GM18870 (cell line): ENCODE measurements around the gene ARHGAP1.
"Not testable (repeated sequence)": the region's sequence is repeated elsewhere in the genome, so short reads cannot be mapped to it uniquely, and the experiment has no call there.

ENCODE experiments used
- ATAC-seq: cut with Tn5 transposase; IDR thresholded peaks from one replicate; pipeline ENCODE4 v1.9.1; 2021; ENCODE audit warnings: moderate library complexity; ENCODE audit not compliant: unreplicated experiment

The ARHGAP1 gene

DNA sequence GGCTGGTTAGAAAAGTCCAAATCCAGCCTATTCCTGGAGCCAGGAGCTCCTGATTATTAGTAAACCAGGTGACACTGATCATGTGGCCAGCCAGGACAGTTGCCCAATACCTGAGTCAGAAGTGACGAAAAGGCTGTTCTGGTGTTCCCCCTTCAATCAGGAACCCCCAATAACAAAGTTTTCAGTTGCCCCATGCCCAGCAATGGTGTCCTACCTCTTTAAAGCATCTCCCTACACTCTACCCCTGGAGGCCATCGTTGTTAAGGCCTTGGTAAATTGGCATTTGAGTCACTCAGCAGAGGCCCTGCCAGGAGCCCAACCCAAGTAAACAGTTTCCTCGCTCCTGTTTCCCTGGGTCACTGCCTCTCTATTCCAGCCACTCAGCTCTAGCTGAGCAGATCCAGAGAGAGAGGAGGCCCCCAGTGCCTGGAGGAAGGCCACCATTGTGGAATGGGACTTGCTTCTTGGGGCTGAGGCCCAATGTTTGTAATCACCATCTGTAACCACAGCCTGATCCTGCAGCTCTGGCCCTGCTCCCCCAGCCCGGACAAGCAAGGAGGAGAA is 25.0 kb downstream of the ARHGAP1 start:
- no peak for ATAC-seq

DNA sequence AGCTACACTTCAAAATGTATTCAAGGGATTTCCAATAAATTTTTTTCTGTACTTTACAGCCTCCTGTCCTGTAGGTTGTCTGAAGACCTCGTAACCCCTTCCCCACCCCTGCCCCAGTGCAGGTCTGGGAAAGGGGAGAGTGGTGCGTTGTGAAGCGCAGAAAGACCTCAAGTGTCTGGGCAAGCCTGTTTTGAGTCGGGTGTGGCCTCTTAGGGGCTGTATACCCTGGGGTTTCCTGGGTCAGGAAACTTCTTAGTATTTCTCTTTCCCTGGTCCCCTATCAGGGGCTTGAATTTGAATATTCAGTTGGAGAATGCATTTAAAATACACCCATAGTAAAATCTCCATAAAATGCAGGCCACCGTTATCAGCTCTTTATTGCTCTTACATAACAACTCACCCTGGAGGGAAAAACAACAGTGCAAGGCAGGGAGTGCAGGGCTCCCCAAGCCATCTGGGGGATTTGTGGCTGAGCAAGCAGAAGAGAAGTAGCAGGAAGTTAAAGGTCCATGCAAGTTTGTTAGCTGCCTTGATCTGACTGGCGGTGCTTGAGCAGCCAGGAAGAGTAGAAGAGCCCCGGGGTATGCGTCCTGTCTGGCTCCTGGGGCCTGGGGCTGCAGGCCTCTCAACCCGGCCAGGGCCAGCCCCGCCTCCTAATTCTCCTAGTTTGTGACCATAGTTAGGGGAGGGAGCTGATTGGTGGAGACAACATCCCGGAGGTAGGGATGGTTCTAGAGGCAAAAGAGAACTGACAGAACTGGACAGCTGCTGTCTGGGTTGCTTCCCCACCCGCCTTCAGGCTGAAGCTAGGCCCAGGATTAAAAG is 25.7 kb downstream of the ARHGAP1 start:
- ATAC-seq = no peak

DNA sequence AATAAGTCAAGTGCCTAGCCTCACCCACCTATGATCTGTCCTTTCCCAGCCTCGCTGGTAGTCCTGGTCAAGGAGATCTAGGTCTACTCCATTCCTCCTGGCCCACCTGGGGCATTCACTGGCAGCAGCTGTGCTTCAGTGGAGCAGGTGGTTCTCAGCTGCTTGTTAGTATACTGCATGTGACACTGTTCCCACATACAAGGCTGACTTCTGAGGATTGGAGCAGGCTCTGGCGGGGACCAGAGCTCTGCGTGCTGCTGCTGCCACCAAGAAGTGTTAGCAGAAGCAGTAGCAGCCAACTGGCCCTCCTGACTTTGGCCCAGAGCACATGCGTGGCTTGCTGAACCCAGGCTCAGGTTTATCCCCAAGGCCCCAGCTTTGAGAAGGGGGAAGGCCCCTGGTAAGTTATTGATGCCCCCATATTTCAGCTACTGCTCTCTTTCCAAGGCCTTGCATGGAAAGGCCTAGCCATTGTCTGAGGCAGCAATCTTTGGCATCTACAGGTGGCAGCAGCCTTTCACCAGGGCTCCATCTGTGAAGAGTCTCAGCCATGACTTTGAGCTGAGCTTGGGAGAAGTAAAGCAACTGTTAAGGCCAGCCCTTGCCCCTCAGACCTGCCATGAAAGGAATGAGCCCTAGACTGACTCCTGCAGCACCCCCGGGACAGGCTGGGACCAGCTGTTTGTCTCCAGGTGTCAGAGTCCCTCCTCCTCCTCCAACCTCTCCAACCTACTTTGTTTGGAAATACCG is 26.5 kb downstream of the ARHGAP1 start:
- ATAC-seq = no peak

DNA sequence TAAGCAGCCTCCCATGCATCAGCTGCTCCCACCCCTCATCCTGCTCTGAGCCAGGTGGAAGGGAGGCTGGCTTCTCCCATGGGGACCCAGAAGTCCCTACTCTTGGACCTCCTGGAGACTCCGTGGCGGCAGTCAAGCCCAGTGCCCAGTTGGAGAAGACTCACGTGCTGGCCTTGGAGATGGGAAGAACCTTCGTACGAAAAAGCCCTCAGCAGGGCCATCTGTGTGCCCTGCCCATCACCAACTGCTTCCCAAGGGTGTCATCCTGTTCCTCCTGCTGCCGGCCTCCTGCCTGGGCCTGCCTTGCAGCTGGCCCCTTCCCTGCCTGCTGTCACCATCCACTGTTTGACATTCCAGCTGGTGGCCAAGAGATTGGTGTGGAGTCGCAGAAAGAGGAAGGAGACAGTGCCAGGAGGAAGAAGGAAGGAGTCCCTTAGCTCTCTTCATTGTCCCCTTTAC is 28.0 kb downstream of the ARHGAP1 start:
- no peak for ATAC-seq

DNA sequence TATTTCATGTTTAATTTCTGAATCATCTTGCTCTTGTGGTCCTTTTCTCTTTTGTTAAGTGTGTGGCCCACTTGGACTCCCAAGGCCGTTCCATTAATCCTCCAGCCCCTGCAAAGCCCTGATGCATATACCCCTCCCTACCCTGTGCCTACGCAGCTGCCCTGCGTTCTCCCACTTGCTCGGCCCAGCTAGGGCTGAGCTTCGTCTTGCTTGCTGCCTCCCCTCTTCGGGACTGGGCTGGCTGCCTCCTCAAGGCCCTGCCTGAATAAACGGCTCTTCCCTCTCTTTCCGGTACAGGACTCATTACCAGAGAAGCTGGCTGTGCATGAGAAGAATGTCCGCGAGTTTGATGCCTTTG is 28.5 kb downstream of the ARHGAP1 start:
- no peak for ATAC-seq

DNA sequence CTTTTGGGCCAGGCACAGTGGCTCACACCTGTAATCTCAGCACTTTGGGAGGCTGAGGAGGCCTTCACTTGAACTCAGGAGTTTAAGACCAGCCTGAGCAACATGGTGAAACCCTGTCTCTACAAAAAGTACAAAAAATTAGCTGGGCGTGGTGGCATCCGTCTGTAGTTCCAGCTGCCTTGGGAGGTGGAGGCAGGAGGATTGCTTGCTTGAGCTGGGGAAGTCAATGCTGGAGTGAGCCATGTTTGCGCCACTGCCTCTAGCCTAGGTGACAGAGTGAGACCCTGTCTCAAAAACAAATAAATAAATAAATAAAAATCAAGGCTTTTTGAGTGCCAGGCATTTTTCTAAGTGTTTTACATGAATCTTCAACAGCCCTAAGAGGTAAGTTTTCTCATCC is 29.9 kb downstream of the ARHGAP1 start:
- not testable (repeated sequence) for ATAC-seq

DNA sequence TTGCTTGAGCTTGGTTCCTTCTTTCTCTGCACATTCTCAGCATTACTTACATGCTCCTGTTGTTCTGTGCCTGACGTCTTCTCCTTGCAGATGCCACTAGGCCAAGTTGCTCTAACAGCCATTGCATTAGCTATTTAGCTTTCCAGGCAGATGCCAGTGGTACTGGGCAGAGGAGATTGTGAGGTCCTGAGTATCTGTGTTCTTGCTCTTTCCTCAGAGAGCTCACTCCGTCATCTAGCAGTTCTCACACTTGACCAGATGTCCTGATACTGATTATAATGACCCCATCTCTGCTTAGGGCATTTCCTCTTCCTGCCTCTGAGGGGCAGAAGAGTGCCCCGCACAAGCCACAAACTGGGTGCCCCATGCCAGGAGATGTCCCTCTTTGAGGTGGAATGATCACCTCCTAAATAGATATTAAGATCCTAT is 30.7 kb downstream of the ARHGAP1 start:
- ATAC-seq = no peak

DNA sequence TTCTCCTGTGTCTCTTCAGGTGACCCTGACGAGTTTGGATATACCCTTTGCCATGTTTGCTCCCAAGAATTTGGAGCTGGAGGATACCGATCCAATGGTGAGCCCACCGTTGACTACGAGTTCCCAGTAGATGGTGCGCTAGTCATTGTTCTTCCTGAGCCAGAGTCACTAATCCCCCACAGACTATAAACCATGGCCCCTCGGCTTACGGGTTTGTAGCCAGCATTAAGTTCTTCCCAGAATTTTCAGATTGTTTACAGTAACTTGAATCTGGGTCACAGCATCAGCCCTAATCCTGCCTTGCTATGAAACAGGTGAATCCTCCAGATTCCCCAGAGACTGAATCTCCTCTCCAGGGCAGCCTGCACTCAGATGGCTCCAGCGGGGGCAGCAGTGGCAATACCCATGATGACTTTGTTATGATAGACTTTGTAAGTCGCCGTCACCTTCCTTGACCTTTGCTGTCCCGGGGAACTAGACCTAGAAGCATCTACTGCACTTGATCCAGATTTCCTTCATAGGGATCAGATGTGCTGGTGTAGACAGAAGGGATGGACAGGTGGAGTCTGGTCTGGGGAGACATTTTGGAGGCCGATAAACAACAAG is 31.8 kb downstream of the ARHGAP1 start:
- no peak for ATAC-seq

DNA sequence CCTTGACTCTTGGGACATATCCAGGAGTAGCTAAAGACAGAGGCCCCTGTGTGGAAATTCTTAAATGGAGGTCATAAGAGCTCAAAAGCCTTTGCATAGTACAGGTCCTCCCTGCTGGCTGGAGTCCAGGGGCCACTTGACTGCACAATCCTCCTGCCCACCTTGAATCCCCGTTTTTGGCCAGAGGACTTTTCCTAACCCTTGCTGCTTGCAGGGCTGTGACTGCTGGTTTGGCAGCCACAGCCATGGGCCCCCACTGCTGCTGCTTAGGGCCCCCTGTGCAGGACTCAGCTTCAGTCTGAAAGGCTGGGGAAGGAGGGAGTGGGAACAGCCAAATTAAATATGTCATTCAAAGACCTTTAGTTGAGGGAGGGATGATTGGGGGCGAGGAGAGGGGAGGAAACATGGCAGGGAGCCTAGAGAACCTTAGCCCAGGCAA is 33.4 kb downstream of the ARHGAP1 start:
- ATAC-seq = no peak

DNA sequence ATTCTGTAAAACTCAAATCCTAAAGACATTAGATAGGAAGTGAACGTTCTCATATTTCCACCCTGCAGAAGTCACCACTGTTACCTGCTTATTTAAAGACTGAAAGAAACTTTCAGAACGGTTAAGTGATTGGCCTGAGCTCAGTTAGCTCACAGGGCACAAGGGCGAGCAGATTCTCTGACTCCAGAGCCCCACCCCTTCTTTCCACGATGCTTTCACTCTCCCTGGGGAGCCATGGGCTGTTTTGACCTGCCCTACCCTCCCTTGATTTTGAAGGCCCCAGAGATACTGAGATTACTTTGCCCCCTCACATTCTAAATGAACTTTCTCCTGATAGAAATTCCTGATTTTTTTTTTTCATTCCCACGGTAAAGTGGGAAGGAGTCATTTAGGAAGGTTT is 33.9 kb downstream of the ARHGAP1 start:
- no peak for ATAC-seq

DNA sequence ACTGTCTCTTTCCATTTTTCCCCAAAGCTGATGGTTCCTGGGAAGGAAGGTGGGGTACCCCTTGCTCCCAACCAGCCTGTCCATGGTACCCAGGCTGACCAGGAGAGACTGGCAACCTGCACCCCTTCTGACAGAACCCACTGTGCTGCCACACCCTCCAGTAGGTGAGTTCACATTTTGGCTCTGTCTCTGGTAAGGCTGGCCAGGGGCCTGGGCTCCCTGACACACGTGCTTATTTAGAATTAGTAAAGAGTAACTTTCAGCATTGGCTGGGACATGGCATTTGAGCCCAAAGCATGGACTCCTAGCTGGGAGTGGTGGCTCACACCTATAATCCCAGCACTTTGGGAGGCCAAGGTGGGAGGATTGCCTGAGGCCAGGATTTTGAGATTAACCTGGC is 35.1 kb downstream of the ARHGAP1 start:
- no peak for ATAC-seq

DNA sequence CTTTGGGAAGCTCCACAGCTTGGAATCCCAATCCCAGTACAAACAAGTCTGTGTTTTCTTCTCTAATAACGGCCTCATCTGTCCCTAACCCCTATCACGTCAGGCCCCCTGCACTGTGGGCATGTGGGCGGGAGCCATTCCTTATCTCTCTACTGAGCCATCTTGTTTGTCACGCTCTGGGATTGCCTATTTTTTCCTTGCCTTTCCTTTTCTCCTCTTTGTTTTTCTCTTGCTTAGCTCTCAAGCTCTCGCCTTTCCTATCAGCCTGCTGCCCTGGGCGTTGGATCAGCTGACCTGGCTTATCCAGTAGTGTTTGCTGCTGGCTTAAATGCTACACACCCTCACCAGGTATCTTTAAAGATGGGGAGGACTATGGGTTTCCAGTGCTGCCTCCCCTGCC is 35.8 kb downstream of the ARHGAP1 start:
- ATAC-seq = no peak

DNA sequence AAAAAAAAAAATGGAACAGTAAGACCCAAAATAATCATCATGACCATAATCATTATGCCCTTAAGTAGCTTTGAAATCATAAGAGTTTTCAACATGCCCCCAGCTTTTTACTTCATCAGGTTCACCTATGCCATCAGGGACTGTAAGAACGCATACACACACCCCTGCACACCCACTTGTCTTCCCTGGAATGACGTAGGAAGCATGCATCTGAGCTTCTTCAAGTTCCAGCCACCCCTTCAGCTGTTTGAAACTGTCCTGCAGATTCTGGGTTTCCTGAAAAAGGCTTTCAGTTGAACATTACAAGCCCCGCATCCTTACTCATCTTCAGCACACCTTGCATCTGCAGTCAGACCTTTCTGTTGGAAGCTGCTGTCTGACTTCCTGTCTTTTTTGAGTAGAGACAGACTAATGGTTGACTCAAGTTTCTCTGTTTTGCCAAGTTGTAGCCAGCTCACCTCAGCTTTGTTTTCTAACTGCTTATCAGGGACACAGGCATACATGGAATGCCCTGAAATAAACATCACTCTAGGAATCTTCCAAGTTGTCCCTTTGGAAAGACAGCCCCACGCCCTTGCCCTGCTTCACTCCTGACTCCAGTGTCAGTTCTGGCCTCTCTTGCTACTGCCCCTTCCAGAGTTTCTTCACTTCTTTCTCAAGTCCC is 37.0 kb downstream of the ARHGAP1 start:
- no peak for ATAC-seq

DNA sequence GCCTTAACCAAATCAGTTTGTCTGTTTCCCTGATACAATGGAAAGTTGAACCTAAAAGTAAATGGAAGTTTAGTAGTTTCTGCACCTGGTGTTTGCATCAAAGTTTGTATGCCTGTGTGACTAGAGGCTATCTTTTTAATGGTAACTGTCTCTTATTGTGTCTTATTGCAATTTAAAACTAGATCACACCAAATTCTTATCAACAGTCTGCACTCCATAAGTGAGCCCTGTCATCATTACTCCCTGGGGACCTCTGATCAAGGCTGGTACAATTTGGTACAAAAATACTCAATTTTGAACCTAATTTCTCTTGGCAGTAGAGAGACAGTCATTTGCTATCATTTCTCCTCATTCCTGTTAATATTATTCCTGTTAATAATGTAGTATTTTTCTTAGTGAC is 38.1 kb downstream of the ARHGAP1 start:
- no peak for ATAC-seq

DNA sequence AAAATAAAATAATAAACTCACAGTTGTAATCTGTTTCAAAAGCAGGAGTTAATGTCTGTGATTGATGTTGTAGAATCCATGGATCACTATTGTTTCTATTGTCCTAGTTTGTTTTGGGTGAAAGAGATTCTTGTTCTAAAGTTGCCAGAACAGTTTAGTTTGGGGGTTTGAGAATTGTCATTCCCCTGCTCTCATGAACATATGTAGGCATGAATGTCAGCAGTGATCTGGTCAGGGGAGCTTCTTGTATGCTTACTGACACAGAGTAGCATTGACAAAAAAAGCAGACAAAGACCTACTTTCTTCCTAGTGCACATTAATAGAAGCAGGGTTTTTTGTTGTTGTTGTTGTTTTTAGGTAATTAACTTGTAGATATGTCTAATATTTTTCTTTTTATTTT is 38.6 kb downstream of the ARHGAP1 start:
- no peak for ATAC-seq

DNA sequence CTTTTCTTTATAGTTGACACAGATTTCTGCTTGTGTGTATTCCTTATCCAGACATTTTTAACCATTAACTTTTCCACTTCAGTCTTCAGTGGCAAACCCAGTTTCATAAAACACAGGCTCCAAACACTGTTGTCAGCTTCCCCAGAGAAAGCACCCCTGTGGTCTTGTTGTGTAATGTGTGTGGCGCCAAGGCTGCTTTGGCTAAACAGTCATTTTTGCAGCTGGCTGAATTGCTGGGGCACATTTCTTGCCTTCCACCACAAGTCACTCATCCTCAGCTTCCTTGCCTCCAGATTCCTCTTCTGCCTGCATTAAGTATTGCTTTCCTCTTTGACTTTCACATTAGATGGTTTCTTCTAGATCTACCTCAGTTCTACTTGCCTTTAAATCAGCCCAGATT is 40.5 kb downstream of the ARHGAP1 start:
- ATAC-seq = no peak

DNA sequence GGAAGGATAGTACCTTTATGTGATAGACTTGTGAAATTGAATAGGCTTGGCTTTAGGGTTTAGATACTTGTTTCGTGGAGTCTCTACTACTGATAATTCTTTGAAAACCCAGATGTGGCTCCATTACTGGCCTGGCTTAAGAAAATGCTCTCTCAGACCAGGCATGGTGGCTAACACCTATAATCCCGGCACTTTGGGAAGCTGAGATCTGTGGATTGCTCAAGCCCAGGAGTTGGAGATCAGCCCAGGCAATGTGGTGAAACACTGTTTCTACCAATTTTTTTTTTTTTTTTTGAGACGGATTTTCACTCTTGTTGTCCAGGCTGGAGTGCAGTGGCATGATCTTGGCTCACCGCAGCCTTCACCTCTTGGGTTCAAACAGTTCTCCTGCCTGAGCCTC is 42.2 kb downstream of the ARHGAP1 start:
- no peak for ATAC-seq

DNA sequence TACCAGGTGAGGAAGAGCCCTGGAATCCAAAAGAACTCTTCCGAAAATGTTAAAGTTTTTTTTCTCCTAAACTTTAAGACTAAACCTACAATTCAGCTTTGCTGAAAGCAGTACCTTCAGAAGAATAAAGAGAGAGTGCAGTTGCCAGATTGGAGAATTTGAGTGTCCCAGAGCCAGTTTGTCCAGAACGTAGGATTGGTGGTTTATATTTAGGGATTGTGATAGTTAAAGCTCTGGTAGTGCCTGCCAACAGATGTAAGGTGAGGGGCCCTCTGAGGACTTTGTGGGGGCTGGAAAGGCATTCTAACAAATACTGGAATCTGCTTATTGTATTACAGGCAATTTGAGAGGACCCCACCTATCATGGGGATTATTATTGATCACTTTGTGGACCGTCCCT is 43.2 kb downstream of the ARHGAP1 start:
- no peak for ATAC-seq

DNA sequence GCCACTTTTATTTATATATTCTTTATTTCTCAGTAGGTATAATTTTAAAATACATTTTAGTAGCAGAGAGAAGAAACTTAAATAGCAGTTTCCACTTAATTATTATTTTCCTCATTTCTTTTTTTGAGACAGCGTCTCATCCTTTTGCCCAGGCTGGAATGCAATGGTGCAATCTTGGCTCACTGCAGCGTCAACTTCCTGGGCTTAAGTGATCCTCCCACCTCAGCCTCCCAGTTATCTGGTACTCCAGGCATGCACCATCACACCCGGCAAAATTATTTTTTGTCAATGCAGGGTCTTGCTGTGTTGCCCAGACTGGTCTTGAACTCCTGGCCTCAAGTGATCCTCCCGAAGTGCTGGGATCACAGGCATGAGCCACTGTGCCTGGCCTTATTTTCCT is 44.8 kb downstream of the ARHGAP1 start:
- ATAC-seq = no peak

DNA sequence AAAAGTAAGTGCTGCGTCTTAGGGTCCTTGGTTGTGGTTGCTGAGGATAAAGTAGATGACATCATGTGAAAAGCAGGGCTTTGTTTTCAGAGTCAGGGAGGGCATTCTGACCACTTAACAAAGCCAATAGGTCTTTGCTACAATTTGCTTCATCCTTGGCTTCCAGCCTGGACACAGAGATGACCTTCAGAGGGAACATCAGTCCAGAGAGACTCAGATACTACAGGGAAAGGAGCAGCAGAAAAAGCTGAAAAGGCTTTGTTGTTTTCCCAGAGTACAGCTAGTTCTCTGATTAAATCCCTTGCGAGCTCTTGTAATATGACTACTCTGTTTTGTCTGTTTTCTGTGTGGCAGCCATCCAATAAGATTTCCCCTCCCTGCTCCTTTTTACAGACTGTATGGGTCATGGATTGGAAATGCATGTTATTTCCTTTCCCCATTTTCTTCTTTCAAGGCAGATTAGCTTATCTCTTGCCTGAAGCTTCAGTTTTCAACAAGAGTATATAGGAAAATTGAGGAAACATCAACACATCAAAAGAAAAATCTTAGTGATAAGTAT is 51.2 kb downstream of the ARHGAP1 start:
- ATAC-seq = no peak

DNA sequence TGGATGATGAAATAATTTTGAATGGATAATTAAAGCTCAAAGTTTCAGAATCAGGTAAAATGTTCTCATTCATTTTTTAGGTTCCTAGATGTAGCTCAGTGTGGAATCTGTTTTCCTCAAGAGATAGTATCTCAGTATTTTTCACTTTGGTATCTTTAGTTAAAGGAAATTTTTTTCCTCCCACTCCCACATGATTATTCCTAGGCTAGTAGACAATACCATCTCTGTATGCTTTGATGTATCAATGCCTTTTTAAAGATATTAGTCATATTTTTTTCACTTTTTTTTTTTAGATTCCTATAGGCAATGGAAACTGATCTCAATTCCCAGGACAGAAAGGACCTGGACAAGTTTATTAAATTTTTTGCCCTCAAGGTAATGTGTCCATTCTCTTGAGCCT is 56.4 kb downstream of the ARHGAP1 start:
- no peak for ATAC-seq
